ENCODE measurements around the gene P2RX2. TPM values are rescaled to one million over a fixed set of nuclear protein-coding genes. Genes with fewer than 3 reads are reported as not detected.
A peak's percentile ranks its signal among the peaks of the same experiment; 100 is the strongest.

The P2RX2 gene
- polyA plus RNA-seq, 1 donor from 2014 or later: not detected

DNA sequence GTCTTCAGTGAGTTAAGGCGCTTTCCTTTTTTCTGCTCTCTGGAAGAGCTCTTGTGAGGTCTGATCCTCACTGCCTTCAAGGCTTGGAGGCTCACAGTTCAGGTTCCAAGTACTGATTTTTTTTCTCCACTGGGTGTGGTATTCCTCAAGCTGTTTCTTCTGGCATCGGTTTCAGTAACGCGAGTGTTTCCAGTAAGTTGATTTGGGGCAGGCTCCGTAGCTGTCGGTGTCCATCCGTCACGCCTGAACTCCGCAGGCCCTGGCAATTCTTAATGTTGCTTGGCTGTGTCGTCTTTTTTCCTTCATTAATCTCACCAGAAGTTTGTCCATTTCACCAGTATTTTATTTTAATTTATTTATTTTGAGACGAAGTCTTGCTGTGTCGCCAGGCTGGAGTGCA, 38.8 kb upstream of the P2RX2 start:
- Mint-ChIP-seq H3K27me3 (no peaks in the 10 kb centered on the region), H3K36me3 (peaks cover 3% of the 10 kb centered on the region), H3K27ac (no peak overlapping the region), H3K9me3 (no peaks in the 10 kb centered on the region), H3K4me3 (no peak overlapping the region), H3K4me1 (peaks cover 0 to 2% (median 0%) of the 10 kb centered on the region in 3 donors)

GRCh38 chr12:132580701-132581292, 37.8 kb upstream of the P2RX2 start:
- Mint-ChIP-seq H3K27me3 (no peaks in the 10 kb centered on the region), H3K36me3 (peaks cover 3% of the 10 kb centered on the region), H3K27ac (no peak overlapping the region), H3K4me3 (no peak overlapping the region), H3K4me1 (peaks cover 0 to 2% (median 0%) of the 10 kb centered on the region in 3 donors), H3K9me3 (no peaks in the 10 kb centered on the region)

DNA sequence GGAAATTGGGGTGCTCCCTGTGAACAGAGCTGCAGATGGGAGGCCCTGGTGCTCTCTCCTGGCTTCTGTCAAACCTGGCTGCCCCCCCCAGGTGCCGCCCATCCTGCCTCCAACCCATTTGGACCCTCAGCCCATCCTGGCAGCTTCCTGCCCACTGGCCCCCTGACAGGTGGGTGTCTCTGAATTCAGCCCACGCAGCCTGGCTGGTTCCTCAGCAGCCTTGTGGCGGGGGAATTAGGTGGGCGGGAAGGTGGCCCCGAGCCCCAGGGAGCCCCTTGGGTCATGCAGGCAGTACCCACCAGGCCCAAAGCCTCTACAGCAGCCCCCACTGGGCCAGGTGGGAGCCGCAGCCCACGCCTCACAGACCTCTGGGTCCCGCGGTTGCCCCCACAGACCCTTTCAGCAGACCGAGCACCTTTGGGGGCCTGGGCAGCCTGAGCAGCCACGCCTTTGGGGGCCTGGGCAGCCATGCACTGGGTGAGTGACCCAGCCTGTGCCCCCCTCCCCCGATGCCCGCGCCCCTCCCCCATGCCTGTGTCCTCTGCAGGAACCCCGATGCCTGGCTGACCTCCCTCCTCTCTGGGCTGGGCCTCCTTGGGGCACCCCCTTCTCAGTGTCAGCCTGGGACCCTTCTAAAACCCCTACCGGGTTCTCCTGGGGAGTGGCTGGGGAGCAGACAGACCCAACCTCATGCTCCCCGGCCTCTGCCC, 37.1 kb upstream of the P2RX2 start:
- H3K9me3 Mint-ChIP-seq: no peaks in the 10 kb centered on the region
- H3K27ac Mint-ChIP-seq: no peak overlapping the region
- H3K27me3 Mint-ChIP-seq: no peaks in the 10 kb centered on the region
- H3K4me3 Mint-ChIP-seq: no peak overlapping the region
- H3K4me1 Mint-ChIP-seq: peaks cover 0 to 2% (median 0%) of the 10 kb centered on the region in 3 donors
- peaks cover 2% of the 10 kb centered on the region for H3K36me3 Mint-ChIP-seq

DNA sequence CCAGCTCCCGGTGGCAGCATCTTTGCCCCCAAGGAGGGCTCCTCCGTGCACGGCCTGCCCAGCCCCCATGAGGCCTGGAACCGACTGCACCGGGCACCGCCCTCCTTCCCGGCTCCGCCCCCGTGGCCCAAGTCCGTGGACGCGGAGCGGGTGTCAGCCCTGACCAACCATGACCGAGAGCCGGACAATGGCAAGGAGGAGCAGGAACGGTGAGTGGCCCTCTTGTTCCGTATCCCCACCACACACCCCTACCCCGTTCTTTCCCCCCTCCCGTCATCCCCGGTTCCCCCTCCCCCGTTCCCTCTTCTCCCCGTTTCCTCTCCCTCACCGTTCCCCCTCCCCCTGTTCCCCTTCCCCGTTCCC, 36.5 kb upstream of the P2RX2 start:
- H3K27ac Mint-ChIP-seq: no peak overlapping the region
- peaks cover 0 to 2% (median 0%) of the 10 kb centered on the region in 3 donors for H3K4me1 Mint-ChIP-seq
- H3K9me3 Mint-ChIP-seq: no peaks in the 10 kb centered on the region
- peaks cover 1% of the 10 kb centered on the region for H3K36me3 Mint-ChIP-seq
- H3K27me3 Mint-ChIP-seq: no peaks in the 10 kb centered on the region
- H3K4me3 Mint-ChIP-seq: no peak overlapping the region

DNA sequence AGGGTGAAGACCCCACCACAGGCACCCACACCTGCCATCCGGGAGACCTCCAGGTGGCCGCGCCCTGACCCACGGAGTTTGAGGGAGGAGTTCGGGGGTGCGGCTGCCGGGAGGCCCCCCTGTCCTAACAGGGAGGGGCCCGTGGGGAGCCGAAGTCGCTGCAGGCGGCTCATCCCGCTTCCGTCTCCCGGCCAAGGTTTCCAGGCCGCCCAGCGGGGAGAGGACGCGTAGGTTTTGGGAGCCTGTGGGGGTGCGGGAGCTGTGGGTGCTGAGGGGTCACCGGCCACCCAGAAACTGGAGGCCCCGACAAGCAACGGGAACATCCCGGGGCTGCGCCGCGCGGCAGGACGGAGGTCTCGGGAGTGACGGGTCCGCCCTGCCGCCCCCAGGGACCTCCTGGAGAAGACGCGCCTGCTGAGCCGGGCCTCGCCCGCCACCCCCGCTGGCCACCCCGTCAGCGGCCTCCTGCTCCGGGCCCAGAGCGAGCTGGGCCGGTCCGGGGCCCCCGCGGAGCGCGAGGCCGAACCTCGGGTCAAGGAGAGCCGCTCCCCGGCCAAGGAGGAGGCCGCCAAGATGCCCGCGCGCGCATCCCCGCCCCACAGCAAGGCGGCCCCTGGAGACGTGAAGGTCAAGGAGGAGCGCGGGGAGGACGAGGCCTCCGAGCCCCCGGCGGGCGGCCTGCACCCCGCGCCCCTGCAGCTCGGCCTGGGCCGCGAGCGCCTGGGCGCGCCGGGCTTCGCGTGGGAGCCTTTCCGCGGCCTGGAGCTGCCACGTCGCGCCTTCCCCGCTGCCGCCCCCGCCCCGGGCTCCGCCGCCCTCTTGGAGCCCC, 35.8 kb upstream of the P2RX2 start:
- no peak overlapping the region for H3K27ac Mint-ChIP-seq
- H3K36me3 Mint-ChIP-seq: peaks cover 1% of the 10 kb centered on the region
- no peaks in the 10 kb centered on the region for H3K27me3 Mint-ChIP-seq
- peaks cover 0 to 1% (median 0%) of the 10 kb centered on the region in 3 donors for H3K4me1 Mint-ChIP-seq
- no peaks in the 10 kb centered on the region for H3K9me3 Mint-ChIP-seq
- H3K4me3 Mint-ChIP-seq: no peak overlapping the region

DNA sequence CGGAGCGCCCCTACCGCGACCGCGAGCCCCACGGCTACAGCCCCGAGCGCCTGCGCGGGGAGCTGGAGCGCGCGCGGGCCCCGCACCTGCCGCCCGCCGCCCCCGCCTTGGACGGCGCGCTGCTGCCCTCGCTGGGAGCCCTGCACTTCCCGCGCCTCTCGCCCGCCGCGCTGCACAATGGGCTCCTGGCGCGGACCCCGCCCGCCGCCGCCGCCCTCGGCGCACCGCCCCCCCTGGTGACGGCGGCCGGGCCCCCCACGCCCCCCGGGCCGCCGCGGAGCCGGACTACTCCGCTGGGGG, 35.2 kb upstream of the P2RX2 start:
- Mint-ChIP-seq H3K4me1 (no peaks in the 10 kb centered on the region), H3K9me3 (no peaks in the 10 kb centered on the region), H3K27ac (no peak overlapping the region), H3K36me3 (peaks cover 1% of the 10 kb centered on the region), H3K4me3 (no peak overlapping the region), H3K27me3 (no peaks in the 10 kb centered on the region)

GRCh38 chr12:132583736-132584135, 34.8 kb upstream of the P2RX2 start:
- no peaks in the 10 kb centered on the region for H3K4me1 Mint-ChIP-seq

GRCh38 chr12:132584429-132584828, 34.1 kb upstream of the P2RX2 start:
- Mint-ChIP-seq H3K27ac (no peak overlapping the region), H3K4me3 (no peak overlapping the region)

More at GRCh38 chr12:132583736-132584135, 34.8 kb upstream of the P2RX2 start:
- Mint-ChIP-seq H3K9me3 (no peaks in the 10 kb centered on the region), H3K36me3 (peaks cover 1% of the 10 kb centered on the region), H3K4me3 (no peak overlapping the region), H3K27me3 (no peaks in the 10 kb centered on the region), H3K27ac (no peak overlapping the region)

DNA sequence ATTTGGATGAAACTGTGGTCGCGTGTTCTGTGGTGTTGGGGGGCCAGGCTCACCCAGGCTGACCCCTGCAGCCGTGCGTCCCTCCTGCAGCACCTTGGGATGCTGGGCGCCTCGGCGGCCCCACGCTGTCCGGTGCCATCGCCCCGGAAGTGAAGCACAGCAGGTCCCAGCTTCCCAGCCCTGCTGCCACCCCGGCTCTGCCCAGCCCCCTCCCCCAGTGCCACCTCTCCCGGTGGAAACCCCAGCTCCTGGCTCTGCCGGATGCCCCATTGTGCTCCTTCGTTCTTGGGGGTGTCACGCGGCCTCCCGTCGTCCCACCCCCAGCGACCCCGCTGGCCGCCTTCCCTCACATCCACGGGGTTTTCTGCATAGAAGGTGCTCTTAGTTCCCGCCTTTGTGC, 33.4 kb upstream of the P2RX2 start:
- no peaks in the 10 kb centered on the region for H3K36me3 Mint-ChIP-seq
- H3K4me3 Mint-ChIP-seq: no peak overlapping the region
- no peaks in the 10 kb centered on the region for H3K4me1 Mint-ChIP-seq
- H3K9me3 Mint-ChIP-seq: no peaks in the 10 kb centered on the region
- no peaks in the 10 kb centered on the region for H3K27me3 Mint-ChIP-seq
- no peak overlapping the region for H3K27ac Mint-ChIP-seq

More at GRCh38 chr12:132584429-132584828, 34.1 kb upstream of the P2RX2 start:
- no peaks in the 10 kb centered on the region for H3K4me1 Mint-ChIP-seq
- no peaks in the 10 kb centered on the region for H3K36me3 Mint-ChIP-seq
- no peaks in the 10 kb centered on the region for H3K9me3 Mint-ChIP-seq
- H3K27me3 Mint-ChIP-seq: no peaks in the 10 kb centered on the region

- Mint-ChIP-seq H3K4me1 (no peaks in the 10 kb centered on the region), H3K27ac (no peak overlapping the region), H3K4me3 (no peak overlapping the region), H3K27me3 (no peaks in the 10 kb centered on the region), H3K9me3 (no peaks in the 10 kb centered on the region), H3K36me3 (no peaks in the 10 kb centered on the region)
Observed at GRCh38 chr12:132586929-132587328, 31.6 kb upstream of the P2RX2 start.

GRCh38 chr12:132587781-132588180, 30.8 kb upstream of the P2RX2 start:
- no peak overlapping the region for H3K27ac Mint-ChIP-seq

DNA sequence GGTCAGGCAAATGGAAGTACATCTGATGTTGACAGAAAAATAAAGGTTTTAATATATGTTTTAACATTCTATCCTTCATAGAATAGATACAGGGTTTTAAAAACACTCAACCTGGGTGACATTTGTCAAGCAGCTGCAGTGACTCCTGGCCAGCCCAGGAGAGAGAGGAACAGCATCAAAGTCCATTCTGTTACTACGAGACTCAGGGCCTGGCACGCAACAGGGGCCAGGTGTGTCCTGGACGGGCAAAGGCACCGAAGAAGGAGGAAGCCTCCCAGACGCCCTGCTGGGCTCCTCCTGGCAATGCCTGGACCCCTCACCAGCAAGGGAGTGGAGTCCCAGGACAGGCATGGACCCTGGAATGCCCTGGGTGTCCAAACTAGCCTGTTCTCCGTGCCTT, 30.3 kb upstream of the P2RX2 start:
- Mint-ChIP-seq H3K4me3 (no peak overlapping the region), H3K27ac (no peak overlapping the region), H3K9me3 (no peaks in the 10 kb centered on the region), H3K27me3 (peaks cover 1% of the 10 kb centered on the region), H3K4me1 (no peaks in the 10 kb centered on the region), H3K36me3 (no peaks in the 10 kb centered on the region)

More at GRCh38 chr12:132587781-132588180, 30.8 kb upstream of the P2RX2 start:
- Mint-ChIP-seq H3K4me3 (no peak overlapping the region), H3K4me1 (no peaks in the 10 kb centered on the region), H3K36me3 (no peaks in the 10 kb centered on the region), H3K27me3 (peaks cover 1% of the 10 kb centered on the region), H3K9me3 (no peaks in the 10 kb centered on the region)

DNA sequence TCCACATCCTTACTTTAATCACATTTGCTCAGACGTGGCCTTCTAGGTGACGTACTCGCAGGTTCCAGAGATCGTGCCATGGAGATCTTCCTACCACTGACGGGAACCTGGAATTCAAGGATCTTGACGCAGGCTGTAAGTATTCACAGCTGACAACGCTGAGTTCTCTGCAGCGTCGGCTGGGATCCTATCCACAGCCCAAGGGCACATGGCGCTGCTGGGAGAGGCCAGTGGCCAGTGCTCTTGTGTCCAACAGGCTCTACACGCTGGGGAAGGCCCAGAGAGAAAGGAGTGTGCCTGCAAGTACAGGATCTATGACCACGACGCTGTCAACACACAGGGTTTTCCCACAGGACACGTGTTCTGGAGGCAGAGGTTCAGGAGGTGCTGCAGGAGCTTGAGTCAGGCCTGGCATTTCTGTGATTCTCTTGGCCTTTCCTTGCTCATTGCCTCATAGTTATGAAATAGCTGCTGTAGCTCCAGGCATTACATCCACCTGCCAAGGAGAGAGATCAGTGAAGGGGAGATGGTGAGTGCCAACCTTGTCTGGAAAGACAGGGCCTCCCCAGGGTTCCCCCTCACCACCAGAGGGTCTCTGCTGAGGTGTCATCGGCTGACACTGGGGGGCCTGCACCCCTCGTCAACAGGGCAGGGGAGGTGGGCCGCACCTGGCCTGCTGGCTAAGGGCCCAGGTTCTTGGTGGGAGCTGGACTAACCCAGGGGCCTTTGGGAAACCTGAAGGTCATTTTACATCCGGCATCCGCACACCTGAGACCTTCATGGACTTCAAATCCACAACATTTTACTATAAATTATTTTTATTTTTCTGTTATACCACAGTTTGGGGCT, 29.5 kb upstream of the P2RX2 start:
- peaks cover 0 to 3% (median 0%) of the 10 kb centered on the region in 3 donors for H3K4me1 Mint-ChIP-seq
- no peaks in the 10 kb centered on the region for H3K9me3 Mint-ChIP-seq
- no peaks in the 10 kb centered on the region for H3K36me3 Mint-ChIP-seq
- H3K27ac Mint-ChIP-seq: peak overlapping the region in 1 of 3 donors; percentile 25
- H3K27me3 Mint-ChIP-seq: peaks cover 4% of the 10 kb centered on the region
- H3K4me3 Mint-ChIP-seq: no peak overlapping the region

DNA sequence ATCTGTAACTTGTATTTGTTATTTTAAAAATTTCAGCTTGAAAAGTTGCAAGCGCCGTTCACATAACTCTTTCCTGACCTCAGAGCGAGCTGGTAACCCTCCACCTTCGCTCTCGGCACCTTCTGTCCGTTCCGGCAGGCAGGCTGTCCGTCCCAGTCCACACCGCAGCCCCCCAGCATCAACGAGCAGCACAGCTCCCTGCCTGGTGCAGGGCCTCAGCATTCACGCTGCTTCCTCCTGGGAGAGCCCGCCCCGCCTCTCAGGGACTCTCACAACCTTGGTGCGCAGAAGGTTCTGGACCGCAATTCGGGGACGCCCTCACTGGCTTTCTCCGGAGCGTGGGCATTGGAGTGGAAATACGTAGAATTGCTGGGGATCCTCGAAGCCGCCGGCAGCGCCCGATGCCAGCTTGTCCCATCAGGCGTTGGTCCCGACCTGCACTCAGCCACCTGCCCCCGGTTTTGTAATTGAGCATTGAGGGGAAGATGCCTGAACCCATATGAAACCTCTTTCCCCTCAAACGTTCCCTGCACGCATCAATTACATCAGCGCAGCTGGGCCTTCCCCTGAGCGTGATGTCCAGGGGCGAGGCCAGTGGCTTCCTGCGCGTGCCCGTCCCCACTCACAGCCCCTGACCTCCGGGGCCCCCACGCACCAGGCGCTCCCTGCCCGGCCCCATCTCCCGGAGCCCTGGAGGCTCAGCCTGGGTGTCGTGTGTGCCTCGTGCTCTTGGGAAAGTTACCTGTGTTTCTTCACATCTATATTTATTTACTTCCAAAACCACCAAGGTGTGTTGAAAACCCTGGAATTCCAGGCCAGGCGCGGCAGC, 27.3 kb upstream of the P2RX2 start:
- Mint-ChIP-seq H3K27me3 (peaks cover 8% of the 10 kb centered on the region), H3K9me3 (no peaks in the 10 kb centered on the region), H3K4me3 (no peak overlapping the region), H3K27ac (peak overlapping the region in 1 of 3 donors; percentile 21), H3K4me1 (peaks cover 0 to 5% (median 0%) of the 10 kb centered on the region in 3 donors), H3K36me3 (no peaks in the 10 kb centered on the region)
